HG03060 (cell line): ENCODE results near the gene FTSJ3.
A peak's percentile ranks its signal among the peaks of the same experiment; 100 is the strongest.
"Not testable (repeated sequence)": the region's sequence is repeated elsewhere in the genome, so short reads cannot be mapped to it uniquely, and the experiment has no call there.

Source experiments
- ATAC-seq: cut with Tn5 transposase; IDR thresholded peaks from one replicate; pipeline ENCODE4 v1.9.1; 2021; ENCODE audit warnings: low read depth, moderate number of reproducible peaks; ENCODE audit not compliant: unreplicated experiment

Gene FTSJ3, protein sequence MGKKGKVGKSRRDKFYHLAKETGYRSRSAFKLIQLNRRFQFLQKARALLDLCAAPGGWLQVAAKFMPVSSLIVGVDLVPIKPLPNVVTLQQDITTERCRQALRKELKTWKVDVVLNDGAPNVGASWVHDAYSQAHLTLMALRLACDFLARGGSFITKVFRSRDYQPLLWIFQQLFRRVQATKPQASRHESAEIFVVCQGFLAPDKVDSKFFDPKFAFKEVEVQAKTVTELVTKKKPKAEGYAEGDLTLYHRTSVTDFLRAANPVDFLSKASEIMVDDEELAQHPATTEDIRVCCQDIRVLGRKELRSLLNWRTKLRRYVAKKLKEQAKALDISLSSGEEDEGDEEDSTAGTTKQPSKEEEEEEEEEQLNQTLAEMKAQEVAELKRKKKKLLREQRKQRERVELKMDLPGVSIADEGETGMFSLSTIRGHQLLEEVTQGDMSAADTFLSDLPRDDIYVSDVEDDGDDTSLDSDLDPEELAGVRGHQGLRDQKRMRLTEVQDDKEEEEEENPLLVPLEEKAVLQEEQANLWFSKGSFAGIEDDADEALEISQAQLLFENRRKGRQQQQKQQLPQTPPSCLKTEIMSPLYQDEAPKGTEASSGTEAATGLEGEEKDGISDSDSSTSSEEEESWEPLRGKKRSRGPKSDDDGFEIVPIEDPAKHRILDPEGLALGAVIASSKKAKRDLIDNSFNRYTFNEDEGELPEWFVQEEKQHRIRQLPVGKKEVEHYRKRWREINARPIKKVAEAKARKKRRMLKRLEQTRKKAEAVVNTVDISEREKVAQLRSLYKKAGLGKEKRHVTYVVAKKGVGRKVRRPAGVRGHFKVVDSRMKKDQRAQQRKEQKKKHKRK

DNA sequence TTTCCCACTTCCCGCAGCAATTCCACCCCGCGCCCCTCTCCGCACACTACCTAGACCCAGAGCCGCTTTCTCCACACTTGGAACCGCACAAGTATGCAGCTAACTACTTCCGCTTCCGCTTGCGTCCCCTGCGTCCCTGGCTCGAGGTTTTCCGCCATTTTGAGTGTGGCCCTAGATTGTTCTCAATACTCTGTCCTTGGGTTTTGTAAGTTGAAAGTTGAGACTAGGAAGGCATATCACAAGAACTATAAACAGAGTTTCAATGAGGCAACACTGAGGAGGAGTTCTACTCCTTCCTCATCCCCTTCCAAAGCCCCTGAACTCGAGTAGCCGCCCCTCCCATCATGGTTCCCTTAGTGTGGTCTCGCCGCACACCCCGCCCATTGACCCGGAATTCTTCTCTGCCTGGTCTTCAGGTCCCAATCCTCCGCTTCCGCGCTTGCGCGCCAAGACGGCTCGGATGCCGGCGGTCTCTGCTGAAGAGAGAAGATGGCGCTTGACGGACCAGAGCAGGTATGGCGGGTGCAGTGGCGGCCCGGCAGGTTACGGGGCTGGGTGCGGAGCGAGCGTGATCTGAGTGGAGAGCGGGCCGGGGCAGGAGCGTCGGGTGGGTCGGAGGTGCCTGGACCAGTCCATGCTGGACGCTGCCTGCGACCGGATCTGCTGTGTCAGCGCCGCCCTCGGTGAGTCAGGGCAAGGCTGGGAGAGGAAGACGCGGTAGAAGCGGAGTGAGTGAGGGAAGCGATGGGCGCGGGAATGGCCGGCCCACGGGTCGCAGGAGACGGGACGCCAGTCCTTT is at the start of gene FTSJ3, which contains the start of gene PSMC5:
TSS of gene FTSJ3 (minus strand) at position 662 of the 799 bp plus-strand sequence. CDS start 761 bp downstream, outside the sequence.
TSS of gene PSMC5 (plus strand) at position 430 of the 799 bp plus-strand sequence. CDS start at position 490, 60 bp downstream.
- peak; percentile 61 for ATAC-seq

DNA sequence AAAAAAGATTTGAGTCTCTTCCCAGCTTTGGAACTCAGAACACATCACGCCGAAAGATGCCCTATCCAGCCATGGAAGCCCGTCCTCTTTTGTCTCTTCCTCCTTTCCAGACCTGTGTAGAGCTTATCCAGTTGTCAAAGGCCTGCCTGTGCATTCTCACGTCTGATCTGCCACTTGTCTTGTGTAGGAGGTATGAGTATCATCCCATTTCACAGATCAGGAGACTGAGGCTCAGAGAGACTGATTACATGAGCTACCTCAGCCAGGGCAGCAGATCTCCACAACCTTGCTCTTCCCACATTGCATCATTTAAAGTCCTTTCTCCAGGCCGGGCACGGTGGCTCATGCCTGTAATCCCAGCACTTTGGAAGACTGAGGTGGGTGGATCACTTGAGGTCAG is 47.2 kb upstream of the FTSJ3 start:
- not testable (repeated sequence) for ATAC-seq

DNA sequence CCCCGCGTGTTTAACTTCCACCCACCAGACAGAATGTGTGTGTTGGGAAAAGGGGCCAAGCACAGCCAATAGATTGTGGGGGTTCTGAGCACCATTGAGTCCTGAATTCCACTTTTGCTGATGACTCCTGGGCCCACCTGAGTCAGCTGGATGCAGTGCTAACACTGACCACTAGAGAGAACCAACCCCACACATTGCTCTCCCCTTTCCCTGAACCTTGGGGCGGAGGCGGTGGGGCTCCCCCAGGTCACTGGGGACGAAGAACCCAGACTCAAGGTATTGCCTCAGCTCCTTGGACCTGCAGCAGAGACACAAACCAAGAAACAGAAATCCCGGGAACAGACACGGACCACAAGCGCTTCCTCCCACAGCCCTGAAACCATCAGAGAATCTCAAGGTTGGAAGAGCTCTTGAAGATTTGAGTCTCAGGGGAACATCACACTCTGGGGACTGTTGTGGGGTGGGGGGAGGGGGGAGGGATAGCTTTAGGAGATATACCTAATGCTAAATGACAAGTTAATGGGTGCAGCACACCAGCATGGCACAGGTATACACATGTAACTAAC is 46.7 kb upstream of the FTSJ3 start:
- not testable (repeated sequence) for ATAC-seq

DNA sequence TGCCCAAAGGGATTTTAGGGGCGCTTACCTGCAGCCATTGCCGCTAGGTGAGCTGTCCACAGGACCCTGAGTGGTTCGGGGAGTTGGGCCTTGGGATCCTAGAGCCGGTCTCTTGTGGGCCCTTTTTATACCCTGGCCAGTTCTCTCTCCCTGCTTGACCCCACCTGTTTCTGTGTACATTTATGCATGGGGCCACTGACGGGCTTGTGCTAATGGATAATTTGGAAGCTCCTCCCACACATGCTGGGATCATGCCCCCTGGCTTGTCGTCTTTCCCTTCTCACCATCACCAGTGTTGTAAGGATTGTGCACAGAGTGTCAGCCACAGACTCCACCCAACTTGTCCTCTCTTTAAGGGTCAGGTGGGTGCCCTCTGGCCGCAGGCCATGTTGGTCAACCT is 46.1 kb upstream of the FTSJ3 start, which contains the start of gene CSH2:
TSS of gene CSH2 (minus strand) at position 101 of the 400 bp plus-strand sequence. CDS start at position 38, 63 bp downstream.
- not testable (repeated sequence) for ATAC-seq

DNA sequence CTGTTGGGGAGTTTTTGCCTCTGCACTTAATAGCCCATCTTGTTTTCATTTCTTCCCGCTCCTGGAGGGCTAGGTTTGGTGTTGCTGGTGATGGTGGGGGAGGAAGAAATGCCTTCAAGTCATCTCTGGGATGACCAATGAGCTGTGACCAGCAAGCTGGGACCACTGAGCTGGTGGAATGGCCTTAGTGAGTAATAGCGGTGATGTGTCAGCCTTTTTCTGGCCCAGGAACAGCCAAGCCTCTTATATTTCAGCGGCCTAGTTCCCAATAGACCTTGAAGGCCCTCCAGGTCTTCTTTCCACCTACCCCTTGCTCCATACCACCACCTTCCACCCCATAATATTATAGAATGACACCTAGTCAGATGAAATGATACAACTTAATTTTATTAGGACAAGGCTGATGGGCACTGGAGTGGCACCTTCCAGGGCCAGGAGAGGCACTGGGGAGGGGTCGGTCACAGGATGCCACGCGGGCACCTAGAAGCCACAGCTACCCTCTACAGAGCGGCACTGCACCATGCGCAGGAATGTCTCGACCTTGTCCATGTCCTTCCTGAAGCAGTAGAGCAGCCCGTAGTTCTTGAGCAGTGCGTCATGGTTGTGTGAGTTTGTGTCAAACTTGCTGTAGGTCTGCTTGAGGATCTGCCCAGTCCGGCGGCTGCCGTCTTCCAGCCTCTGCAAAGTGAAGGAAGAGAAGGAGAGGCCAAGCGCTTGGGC is 44.3 kb upstream of the FTSJ3 start:
- ATAC-seq = not testable (repeated sequence)

DNA sequence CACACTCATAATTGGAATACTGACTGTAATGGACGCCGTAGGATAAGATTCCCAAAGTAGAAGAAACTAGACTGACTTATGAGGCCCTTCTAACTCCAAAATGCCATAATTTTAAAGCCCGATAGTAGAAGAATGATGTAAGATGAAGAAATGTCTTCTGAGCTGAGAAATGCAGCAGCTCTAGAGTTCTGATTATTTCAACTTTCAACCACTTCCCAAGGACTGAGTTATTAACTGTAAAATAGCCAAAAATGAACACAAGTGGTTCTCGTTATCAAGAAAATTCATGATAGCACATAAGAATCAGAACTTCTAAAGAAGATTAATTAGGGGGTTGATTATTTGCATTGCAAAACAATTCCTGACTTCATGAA is 42.8 kb upstream of the FTSJ3 start:
- ATAC-seq = not testable (repeated sequence)

DNA sequence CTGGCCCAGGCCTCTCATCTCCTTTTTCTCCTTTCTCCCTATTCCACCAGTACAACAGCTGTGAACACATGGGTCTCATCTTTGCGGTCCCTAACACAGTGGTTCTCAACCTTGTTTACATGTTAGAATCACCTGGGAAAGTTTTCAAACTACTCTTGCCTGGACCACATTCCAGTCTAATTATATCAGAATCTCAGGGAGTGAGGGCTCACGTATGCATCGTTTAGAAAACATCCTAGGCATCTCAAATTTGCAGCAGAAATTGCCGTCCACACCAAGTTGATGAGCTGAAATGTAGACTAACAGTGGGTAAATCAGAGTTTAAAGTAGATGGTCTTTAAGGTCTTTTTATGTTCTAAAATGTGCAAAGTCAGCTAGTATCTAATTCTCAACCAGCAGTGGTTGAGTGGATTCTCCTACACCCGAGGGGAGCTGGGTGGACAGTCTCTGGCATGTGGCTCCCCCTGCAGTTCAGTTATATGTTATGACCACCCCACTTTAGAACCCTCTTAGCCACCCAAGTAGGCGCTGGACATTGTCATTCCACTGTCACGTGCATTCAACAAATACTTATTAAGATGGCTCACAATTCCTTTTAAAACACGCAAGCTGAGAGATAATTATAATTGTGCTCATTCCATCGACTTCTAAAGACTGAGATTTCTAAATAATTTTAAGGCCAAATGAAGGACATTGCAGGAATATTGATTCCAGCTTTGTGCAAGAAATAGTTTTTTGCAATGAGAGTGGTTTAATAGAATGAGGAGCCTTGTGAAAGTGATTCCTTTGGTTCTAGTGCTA is 42.2 kb upstream of the FTSJ3 start:
- ATAC-seq = not testable (repeated sequence)

DNA sequence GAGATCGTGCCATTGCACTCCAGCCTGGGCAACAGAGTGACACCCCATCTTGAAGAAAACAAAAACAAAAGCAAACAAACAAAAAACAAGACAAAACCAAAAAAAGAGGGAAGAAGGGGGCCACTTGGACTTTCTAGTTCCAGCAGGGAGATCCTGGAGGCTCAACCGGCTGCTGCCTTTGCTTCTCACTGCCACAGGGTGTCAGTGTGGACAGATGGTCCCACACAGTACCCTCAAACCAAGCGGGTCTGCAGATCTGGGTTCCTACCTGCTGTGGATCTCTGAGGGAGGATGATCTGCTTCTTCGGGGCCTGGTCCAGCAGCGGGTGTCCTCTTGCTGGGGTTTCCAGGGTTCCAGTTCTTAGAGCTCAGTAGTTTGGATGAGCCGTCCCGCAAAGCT is 39.2 kb upstream of the FTSJ3 start:
- ATAC-seq = not testable (repeated sequence)

DNA sequence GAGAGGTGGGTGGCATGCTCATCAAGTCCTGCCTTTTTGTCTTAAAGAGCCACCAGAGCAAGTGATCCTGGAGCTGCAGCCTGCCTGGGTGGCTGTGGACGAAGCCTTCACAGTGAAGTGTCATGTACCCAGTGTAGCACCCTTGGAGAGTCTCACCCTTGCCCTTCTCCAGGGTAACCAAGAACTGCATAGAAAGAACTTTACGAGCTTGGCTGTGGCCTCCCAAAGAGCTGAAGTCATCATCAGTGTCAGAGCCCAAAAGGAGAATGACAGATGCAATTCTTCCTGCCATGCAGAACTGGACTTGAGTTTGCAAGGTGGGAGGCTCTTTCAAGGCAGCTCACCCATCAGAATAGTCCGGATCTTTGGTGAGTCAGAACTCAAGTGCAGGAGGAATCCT is 31.8 kb upstream of the FTSJ3 start:
- no peak for ATAC-seq

DNA sequence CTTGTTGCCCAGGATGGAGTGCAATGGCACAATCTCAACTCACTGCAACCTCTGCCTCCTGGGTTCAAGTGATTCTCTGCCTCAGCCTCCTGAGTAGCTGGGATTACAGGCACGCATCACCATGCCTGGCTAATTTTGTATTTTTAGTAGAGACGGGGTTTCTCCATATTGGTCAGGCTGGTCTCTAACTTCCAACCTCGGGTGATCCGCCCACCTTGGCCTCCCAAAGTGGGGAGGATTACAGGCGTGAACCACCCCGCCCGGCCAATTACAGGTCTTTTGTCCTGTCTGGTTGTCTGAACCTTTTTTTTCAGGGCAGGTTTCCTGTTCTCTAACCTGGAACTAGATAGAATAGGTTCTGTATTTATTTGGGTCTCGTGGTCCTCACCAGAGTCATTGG is 29.0 kb upstream of the FTSJ3 start:
- not testable (repeated sequence) for ATAC-seq

DNA sequence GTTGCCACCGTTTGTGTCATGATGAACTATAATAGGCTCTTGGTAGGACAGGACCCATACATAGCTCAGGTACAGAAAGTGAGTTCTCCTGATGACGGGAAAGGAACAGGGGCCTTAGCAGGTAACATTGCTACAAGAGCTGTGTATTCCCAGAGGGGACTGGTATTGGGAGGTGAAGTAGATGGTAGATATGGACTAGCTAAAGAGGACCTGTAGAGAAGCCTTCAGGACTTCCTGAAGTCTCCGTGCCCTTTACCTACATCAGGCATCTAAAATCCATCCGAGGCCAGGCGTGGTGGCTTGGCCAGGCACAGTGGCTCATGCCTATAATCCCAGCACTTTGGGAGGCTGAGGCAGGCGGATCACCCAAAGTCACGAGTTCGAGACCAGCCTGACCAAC is 27.7 kb upstream of the FTSJ3 start:
- ATAC-seq = no peak

DNA sequence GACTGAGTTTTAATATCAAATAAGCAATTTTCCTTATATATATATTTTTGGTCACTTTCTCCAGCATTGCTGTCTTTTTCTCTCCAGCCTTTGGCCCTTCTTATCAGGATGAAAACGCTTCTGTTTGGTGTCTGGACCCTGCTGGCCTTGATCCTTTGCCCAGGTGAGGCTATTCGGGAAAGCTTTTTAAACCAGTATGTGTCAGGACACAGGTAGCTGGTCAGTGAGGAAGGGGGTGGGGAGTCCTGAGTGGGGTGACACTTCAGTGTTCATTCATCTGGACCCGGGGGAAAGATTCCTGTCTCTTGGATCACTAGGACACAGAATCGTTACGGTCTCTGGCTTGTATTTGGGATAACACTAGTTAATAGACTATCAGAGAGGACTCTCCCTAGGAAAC is 27.2 kb upstream of the FTSJ3 start:
- no peak for ATAC-seq

DNA sequence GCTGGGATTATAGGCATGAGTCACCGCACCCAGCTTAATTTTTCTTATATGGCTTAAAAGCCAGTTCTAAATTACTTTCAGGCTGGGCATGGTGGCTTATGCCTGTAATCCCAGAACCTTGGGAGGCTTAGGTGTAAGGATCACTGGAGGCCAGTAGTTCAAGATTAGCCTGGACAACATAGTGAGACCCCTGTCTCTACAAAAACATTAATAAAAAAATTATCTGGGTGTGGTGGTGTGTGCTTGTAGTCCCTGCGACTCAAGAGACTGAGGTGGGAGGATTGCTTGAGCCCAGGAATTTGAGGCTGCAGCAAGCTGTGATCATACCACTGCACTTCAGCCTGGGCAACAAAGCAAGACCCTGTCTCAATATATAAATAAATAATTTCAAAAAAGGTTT is 25.8 kb upstream of the FTSJ3 start:
- ATAC-seq = no peak

DNA sequence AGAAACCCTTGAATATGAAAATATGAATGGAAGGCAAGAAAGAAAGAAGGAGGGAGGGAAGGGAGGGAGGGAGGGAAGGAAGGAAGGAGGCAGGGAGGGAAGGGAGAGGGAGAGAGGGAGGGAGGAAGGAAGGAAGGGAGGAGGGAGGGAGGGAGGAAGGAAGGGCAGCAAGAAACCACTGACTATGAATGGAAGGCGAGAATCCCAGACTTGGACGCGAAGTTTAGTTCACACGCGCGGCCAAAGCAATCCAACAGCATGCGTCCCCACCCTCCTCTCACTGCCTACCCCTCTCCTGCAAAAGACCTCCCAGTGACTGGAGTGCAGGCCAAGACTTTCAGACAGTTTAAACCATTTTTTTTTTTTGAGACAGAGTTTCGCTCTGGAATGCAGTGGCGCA is 22.9 kb upstream of the FTSJ3 start:
- no peak for ATAC-seq

DNA sequence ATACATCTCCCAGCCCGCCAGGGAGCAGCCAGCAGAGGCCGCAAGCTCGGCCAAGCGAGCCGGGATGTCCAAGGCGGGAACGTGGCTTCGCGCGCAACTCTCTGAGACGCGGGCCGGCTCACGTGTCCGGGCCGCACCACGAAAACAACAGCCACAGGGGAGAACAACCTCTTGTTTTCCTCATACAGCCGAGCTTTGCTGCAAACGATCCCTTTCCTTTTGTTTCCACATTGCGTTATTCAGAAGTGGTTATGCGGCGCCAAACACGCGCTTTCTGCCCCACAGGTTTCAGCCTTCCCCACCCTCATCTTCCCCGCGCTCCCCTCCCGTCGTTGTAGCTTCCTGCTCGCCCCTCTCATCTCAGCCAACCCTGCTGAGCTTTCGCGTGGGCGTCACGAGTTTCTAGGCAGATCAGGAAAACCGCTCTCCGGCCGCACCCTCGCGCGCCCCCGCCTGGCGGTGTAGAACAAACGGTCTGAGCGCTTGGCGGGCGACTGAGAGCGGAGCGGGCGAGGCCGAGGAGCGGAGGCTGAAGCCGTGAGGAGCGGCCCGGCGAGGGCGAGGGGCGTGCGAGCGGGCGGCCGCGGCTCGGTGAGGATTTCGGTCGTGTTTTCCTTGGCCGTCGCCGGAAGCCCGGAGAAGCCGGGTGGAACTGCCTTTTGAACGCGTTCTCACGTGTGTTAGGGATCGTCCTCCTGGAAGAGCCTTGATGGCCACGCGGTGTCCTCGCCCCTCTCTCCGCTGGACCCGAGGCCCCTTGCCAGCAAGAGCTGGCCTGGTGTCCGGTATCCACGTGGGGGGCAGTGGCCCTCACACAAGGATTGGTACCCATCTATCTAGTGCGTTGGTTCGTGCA is 21.6 kb upstream of the FTSJ3 start:
- ATAC-seq = no peak

DNA sequence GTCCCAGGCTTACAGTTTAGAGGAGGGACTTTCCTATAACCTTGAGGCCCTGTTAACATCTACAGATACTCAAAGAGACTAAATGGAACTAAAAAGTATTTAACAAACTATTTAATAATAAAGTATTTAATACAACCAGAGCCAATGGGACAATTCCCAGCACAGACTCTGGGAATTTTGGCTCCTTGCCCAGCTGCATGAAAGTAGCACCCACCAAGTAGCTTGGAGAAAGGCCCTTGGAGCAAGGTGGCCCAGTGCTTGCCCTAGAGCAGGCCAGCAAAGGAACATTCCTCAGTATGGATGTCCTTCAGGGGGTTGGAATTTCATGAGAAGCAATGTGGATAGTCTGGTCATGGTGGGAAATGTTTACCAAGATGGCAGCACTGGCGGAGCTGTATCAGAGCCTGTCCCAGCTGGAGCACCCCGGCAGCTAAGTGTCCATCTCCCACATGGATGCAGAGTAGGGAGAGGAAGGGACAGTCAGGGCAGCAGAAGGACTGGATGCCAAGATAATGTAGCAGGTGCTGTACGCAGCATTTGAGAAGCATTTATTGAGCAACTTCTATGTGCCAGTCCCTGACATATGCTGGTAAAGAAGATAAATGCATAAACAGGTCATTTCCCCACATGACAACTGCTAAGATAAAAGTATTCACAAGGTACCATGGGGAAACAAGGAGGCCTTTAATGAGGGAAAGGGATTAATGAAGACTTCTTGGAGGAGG is 20.2 kb upstream of the FTSJ3 start:
- ATAC-seq = no peak

DNA sequence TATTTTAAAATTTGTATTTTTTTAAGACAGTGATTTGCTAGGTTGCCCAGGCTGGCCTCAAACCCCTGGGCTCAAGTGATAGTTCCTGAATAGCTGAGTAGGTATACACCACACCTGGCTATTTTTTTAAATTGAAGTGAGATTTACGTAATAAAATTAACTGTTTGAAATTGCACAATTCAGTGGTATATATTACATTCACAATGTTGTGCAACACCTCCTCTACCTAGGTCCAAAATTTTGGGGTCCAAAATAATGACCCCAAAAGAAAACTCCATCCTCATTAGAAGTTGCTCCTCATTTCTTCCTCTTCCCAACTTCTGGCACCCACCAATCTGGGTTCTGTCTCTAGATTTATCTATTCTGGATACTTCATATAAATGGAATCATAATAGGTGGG is 18.0 kb upstream of the FTSJ3 start:
- ATAC-seq = no peak
